Karpas-422 (cell line): ENCODE measurements around the gene SLC49A4. TPM values are rescaled to one million over a fixed set of nuclear protein-coding genes. Genes with fewer than 3 reads are reported as not detected.

Experiments
- DNase-seq: peaks from one replicate; pipeline ENCODE4 v3.0.0-alpha.2; 2015
- H2AFZ ChIP-seq: fragments of 200-600 bp; sonication (generic); 2 replicates; pipeline ENCODE4 v1.6.1; 2014; ENCODE audit warnings: antibody characterized with exemption, low read length, mixed read lengths
- H3K27ac ChIP-seq: fragments of 200-600 bp; sonication (generic); 2 replicates; pipeline ENCODE4 v1.5.1; 2014; ENCODE audit warnings: mild to moderate bottlenecking, low read length, moderate library complexity
- H3K27me3 ChIP-seq: fragments of 200-600 bp; sonication (generic); 2 replicates; pipeline ENCODE4 v1.6.1; 2014; ENCODE audit warnings: low read length, mixed read lengths
- H3K36me3 ChIP-seq: fragments of 200-600 bp; sonication (generic); 2 replicates; pipeline ENCODE4 v1.6.1; 2014; ENCODE audit warnings: low read length, mixed read lengths; ENCODE audit not compliant: insufficient read depth
- H3K4me1 ChIP-seq: fragments of 200-600 bp; sonication (generic); 2 replicates; pipeline ENCODE4 v1.6.1; 2014; ENCODE audit warnings: mild to moderate bottlenecking, low read length, mixed read lengths
- H3K4me2 ChIP-seq: fragments of 200-600 bp; sonication (generic); 2 replicates; pipeline ENCODE4 v1.6.1; 2014; ENCODE audit warnings: low read length, low read depth, mild to moderate bottlenecking; ENCODE audit not compliant: poor library complexity, severe bottlenecking
- H3K4me3 ChIP-seq: fragments of 200-600 bp; sonication (generic); 2 replicates; pipeline ENCODE4 v1.5.1; 2014; ENCODE audit warnings: mild to moderate bottlenecking, antibody characterized with exemption, low read length, mixed read lengths
- H3K79me2 ChIP-seq: fragments of 200-600 bp; sonication (generic); 2 replicates; pipeline ENCODE4 v1.6.1; 2014; ENCODE audit warnings: mild to moderate bottlenecking, low read length, mixed read lengths
- H3K9ac ChIP-seq: fragments of 200-600 bp; sonication (generic); 2 replicates; pipeline ENCODE4 v1.6.0; 2014; ENCODE audit warnings: low read length
- H3K9me2 ChIP-seq: fragments of 200-600 bp; sonication (generic), shearing (Covaris generic); replicated peaks from 2 replicates; pipeline ENCODE4 v1.6.0; 2014; ENCODE audit warnings: mild to moderate bottlenecking, low read length, moderate library complexity; ENCODE audit not compliant: insufficient read depth
- H3K9me3 ChIP-seq: fragments of 300-700, 200-600 bp; sonication (generic); 2 replicates; pipeline ENCODE4 v1.6.1; 2014; ENCODE audit warnings: low read length, mixed read lengths
- H4K20me1 ChIP-seq: fragments of 200-600 bp; sonication (generic); 2 replicates; pipeline ENCODE4 v1.6.1; 2014; ENCODE audit warnings: mild to moderate bottlenecking, antibody characterized with exemption, low read length, low read depth; ENCODE audit not compliant: insufficient read depth
- total RNA-seq: library from RNA; depleted of rRNA; stranded (reverse); fragments of >200 nt; shearing (Covaris generic); gene quantifications from 2 replicates; pipeline ENCODE4 v1.2.3, GENCODE V29; 2014; ENCODE audit warnings: low replicate concordance

The SLC49A4 gene
- total RNA-seq, 1 experiment from 2014 or later, result 6.4 TPM

DNA sequence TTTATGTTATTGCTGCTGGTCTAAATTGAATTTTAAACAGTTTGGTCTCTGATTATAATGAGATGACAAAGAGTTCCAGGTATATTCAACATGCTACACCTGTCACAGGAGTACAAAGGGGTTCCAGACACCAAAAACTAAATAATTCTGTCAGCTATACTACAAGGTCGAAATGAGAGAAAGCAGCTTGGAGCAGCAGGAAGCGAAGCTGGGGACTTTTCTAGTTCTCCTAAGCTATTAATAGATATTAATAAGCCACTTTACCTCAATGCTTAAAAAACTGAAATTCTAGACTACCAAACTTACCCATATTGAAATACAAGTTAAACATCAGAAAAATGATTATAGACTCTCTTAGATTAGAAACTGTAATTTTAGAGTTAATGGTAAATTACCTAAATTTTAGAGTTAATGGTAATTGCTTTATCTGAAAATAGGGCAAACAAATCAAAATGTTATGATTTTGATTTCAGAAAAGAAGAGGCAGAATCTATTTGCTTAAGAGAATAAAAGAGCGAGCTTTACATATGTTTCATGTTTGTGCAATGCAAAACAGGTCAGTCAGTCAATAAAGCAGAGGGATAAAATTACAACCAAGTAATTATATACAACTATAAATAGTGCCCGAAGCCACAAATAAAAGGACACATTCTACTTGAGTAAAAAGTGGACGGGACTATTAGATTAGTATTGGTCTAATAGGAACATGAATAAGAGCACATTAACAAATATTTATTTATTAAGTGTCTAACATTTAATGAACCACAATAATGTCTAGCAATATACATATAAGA lies 18.0 kb upstream of the SLC49A4 start:
- no peak for DNase-seq
- Histone ChIP-seq H3K36me3 (peaks cover 4% of the 10 kb centered on the region; the same call in 1 of the 2 replicates), H3K27ac (no peak overlapping the region), H3K4me2 (no peak overlapping the region), H3K27me3 (no peaks in the 10 kb centered on the region), H3K9ac (no peak overlapping the region), H3K9me3 (no peaks in the 10 kb centered on the region), H3K4me3 (no peak overlapping the region), H3K9me2 (no peaks in the 10 kb centered on the region), H4K20me1 (no peaks in the 10 kb centered on the region), H3K79me2 (peaks cover 19% of the 10 kb centered on the region; the same call in 1 of the 2 replicates), H3K4me1 (peaks cover 18% of the 10 kb centered on the region), H2AFZ (no peak overlapping the region)

GRCh38 chr3:122777563-122777962 lies 17.3 kb upstream of the SLC49A4 start:
- DNase-seq, result no peak
- no peaks in the 10 kb centered on the region for H3K9me3 ChIP-seq
- H3K79me2 ChIP-seq, result peaks cover 24% of the 10 kb centered on the region; the same call in 1 of the 2 replicates

DNA sequence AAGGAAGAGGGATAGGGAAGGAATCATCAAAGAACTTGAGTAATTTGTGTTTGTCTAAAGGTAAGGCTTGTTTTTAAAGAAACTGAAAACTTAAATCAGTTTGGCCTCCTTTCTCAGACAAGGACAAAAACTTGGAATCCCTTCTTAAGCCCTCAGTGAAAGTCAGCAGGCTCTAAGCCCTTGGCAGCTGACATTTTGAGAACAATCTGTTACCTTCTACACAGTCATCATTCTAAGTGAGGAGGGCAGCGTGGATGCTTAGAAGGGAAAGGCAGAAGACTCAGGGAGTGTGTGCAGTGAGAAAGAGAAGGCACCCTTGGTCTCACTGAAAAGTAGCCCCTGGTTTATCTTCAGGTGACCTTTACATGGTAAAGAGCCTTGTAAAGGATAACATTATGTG lies 12.1 kb upstream of the SLC49A4 start:
- H3K4me1 ChIP-seq, result 0 out of 2 replicates have a peak, but pooled peaks cover 3% of the 10 kb centered on the region
- no peaks in the 10 kb centered on the region for H3K9me3 ChIP-seq
- no peak overlapping the region for H3K27ac ChIP-seq
- peaks cover 15% of the 10 kb centered on the region for H3K36me3 ChIP-seq
- H3K79me2 ChIP-seq, result peaks cover 55% of the 10 kb centered on the region
- no peak for DNase-seq
- no peaks in the 10 kb centered on the region for H3K27me3 ChIP-seq
- no peaks in the 10 kb centered on the region for H3K9me2 ChIP-seq
- no peaks in the 10 kb centered on the region for H4K20me1 ChIP-seq
- no peak overlapping the region for H3K4me3 ChIP-seq
- H3K4me2 ChIP-seq, result no peak overlapping the region
- H3K9ac ChIP-seq, result no peak overlapping the region
- no peak overlapping the region for H2AFZ ChIP-seq

More at GRCh38 chr3:122777563-122777962, 17.3 kb upstream of the SLC49A4 start:
- H3K36me3 ChIP-seq, result peaks cover 4% of the 10 kb centered on the region; the same call in 1 of the 2 replicates
- no peak overlapping the region for H3K4me2 ChIP-seq
- H2AFZ ChIP-seq, result no peak overlapping the region
- H3K27me3 ChIP-seq, result no peaks in the 10 kb centered on the region
- no peak overlapping the region for H3K4me3 ChIP-seq
- H3K4me1 ChIP-seq, result peaks cover 17% of the 10 kb centered on the region
- no peak overlapping the region for H3K9ac ChIP-seq
- H3K9me2 ChIP-seq, result no peaks in the 10 kb centered on the region
- no peak overlapping the region for H3K27ac ChIP-seq
- no peaks in the 10 kb centered on the region for H4K20me1 ChIP-seq

DNA sequence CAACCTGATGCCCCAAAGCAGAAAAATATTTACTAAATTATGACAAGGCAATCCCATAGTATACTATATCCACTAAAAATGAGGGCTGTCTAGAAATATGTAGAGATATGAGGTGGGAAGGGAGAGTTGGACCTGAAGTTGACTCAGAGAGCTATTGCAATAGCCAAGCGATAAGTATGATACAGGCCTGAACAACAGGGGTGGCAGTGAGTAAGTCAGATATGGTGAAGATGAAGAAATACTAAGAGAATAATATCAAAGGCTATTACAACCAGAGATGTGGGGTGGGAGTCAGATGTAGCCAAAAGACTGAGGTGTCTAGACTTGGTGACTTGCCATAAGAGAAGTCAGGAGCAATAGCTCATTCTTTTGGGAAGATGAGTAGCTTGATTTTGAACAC lies 10.4 kb upstream of the SLC49A4 start:
- Histone ChIP-seq H3K79me2 (peaks cover 72% of the 10 kb centered on the region), H3K27me3 (no peaks in the 10 kb centered on the region), H3K4me1 (peaks cover 5% of the 10 kb centered on the region; the same call in 1 of the 2 replicates), H3K4me2 (no peak overlapping the region), H3K4me3 (no peak overlapping the region), H3K36me3 (peaks cover 15% of the 10 kb centered on the region), H3K9ac (no peak overlapping the region), H3K27ac (no peak overlapping the region), H4K20me1 (no peaks in the 10 kb centered on the region), H3K9me3 (no peaks in the 10 kb centered on the region), H3K9me2 (no peaks in the 10 kb centered on the region), H2AFZ (no peak overlapping the region)
- no peak for DNase-seq

GRCh38 chr3:122785231-122785630 lies 9.6 kb upstream of the SLC49A4 start:
- Histone ChIP-seq H3K4me1 (peaks cover 9% of the 10 kb centered on the region), H3K4me2 (no peak overlapping the region), H3K36me3 (peaks cover 15% of the 10 kb centered on the region), H3K9me2 (no peaks in the 10 kb centered on the region), H2AFZ (no peak overlapping the region), H3K27me3 (no peaks in the 10 kb centered on the region), H3K9me3 (no peaks in the 10 kb centered on the region), H3K9ac (no peak overlapping the region), H3K79me2 (peaks cover 80% of the 10 kb centered on the region), H3K4me3 (no peak overlapping the region), H3K27ac (no peak overlapping the region), H4K20me1 (no peaks in the 10 kb centered on the region)
- DNase-seq, result no peak

DNA sequence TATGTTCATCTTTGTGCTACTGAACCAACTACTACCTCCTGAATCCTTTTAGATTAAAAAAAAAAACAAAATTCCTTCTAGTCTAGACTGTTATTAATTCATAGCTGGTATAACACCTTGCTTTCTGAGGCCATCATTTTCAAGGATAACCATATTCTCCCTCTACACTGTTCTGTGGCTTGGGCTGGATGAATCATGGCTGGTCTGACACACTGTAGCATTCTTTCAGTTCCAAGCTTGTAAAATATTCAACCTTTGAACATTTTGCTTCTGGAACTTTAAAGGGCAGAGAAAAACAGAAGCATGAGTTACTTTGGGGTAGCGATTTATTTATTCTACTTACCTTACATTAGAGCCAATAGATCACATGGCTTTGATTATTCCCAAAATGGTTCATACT lies 8.8 kb upstream of the SLC49A4 start:
- H3K9me3 ChIP-seq, result no peaks in the 10 kb centered on the region
- H3K27me3 ChIP-seq, result no peaks in the 10 kb centered on the region
- H3K36me3 ChIP-seq, result peaks cover 15% of the 10 kb centered on the region
- peaks cover 88% of the 10 kb centered on the region for H3K79me2 ChIP-seq
- H3K4me2 ChIP-seq, result no peak overlapping the region
- no peaks in the 10 kb centered on the region for H3K9me2 ChIP-seq
- no peak for DNase-seq
- H3K9ac ChIP-seq, result no peak overlapping the region
- no peak overlapping the region for H2AFZ ChIP-seq
- H3K27ac ChIP-seq, result no peak overlapping the region
- no peaks in the 10 kb centered on the region for H4K20me1 ChIP-seq
- H3K4me3 ChIP-seq, result no peak overlapping the region
- H3K4me1 ChIP-seq, result peaks cover 16% of the 10 kb centered on the region

DNA sequence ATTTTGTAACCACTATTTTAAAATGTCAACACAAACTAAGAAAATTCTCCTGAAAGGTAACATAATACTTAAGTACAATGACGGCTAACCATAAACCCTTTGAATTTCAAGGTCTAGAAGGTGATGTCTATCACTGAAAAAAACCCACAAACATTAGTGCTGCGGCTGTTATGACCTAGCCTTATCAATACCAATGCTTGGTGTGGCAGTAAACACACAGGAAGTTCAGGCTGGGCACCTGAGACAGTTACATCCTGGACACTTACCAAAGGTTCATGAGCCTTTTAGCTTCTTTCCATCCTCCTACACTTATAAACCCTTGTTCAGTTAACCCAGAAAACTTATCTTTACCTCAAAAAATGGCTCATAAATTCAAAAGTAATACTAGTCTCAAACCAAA lies 7.0 kb upstream of the SLC49A4 start:
- no peak overlapping the region for H2AFZ ChIP-seq
- no peaks in the 10 kb centered on the region for H3K9me2 ChIP-seq
- no peak for DNase-seq
- H3K9ac ChIP-seq, result no peak overlapping the region
- no peaks in the 10 kb centered on the region for H4K20me1 ChIP-seq
- no peaks in the 10 kb centered on the region for H3K27me3 ChIP-seq
- H3K4me1 ChIP-seq, result peaks cover 28% of the 10 kb centered on the region
- H3K4me2 ChIP-seq, result no peak overlapping the region
- peaks cover 20% of the 10 kb centered on the region for H3K36me3 ChIP-seq
- peaks cover 95% of the 10 kb centered on the region for H3K79me2 ChIP-seq
- H3K9me3 ChIP-seq, result no peaks in the 10 kb centered on the region
- H3K4me3 ChIP-seq, result no peak overlapping the region
- H3K27ac ChIP-seq, result no peak overlapping the region

GRCh38 chr3:122789585-122790273 lies 5.1 kb upstream of the SLC49A4 start:
- H3K4me2 ChIP-seq, result no peak overlapping the region
- no peak for DNase-seq
- H3K9ac ChIP-seq, result no peak overlapping the region
- H3K4me3 ChIP-seq, result no peak overlapping the region
- H3K36me3 ChIP-seq, result peaks cover 15% of the 10 kb centered on the region
- no peak overlapping the region for H3K27ac ChIP-seq
- peaks cover 85% of the 10 kb centered on the region for H3K79me2 ChIP-seq
- H3K9me3 ChIP-seq, result no peaks in the 10 kb centered on the region
- H2AFZ ChIP-seq, result no peak overlapping the region
- no peaks in the 10 kb centered on the region for H4K20me1 ChIP-seq
- no peaks in the 10 kb centered on the region for H3K9me2 ChIP-seq
- H3K4me1 ChIP-seq, result peaks cover 37% of the 10 kb centered on the region
- H3K27me3 ChIP-seq, result no peaks in the 10 kb centered on the region
